ENCODE data around the gene ADARB2. TPM values are rescaled to one million over a fixed set of nuclear protein-coding genes. Genes with fewer than 3 reads are reported as not detected.
A peak's percentile ranks its signal among the peaks of the same experiment; 100 is the strongest.

Gene ADARB2
- polyA plus RNA-seq, 3 donors = not detected

DNA sequence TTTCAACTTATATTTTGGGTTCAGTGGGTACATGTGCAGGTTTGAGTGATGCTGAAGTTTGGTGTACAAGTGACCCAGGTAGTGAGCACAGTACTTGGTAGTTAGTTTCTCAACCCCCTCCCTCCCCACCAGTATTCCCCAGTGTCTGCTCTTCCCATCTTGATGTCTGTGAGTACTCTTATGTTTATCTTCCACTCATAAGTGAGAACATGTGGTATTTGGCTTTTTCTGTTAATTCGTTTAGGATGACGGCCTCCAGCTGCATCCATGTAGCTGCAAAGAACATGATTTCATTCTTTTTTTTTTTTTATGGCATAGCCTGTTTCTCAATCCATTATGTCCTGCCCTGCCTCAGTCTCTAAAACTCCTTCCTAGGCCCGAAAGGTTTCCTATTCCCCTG is 459.0 kb downstream of the ADARB2 start:
- Mint-ChIP-seq H3K4me3 (peak overlapping the region in 1 of 2 donors; percentile 4), H3K36me3 (no peaks in the 10 kb centered on the region), H3K27ac (no peak overlapping the region), H3K27me3 (ENCODE audit: low read depth in 3 of 3) (peaks cover 2 to 6% (median 6%) of the 10 kb centered on the region in 3 donors), H3K4me1 (no peaks in the 10 kb centered on the region), H3K9me3 (peaks cover 0 to 3% (median 0%) of the 10 kb centered on the region in 7 donors)
- 88% methylated on average over 1 of the region's 3 CpGs for WGBS (ENCODE audit: insufficient coverage)
- no peaks in the 10 kb centered on the region for H3K27me3 ChIP-seq (ENCODE audit: control insufficient read depth in 2 of 2, insufficient read depth in 2 of 2, low read length in 2 of 2)
- no peak overlapping the region for H3K4me2 ChIP-seq (replicated peaks; ENCODE audit: extremely low read depth, low read length, poor library complexity, severe bottlenecking)
- DNase-seq = no peak
- no peak overlapping the region for H3K4me3 ChIP-seq (replicated peaks in 1 of 3; ENCODE audit: low read depth in 2 of 3, low read length in 3 of 3)
- no peak overlapping the region for H2AFZ ChIP-seq (ENCODE audit: insufficient read depth, low read depth, low read length, poor library complexity, severe bottlenecking)
- no peaks in the 10 kb centered on the region for H3K36me3 ChIP-seq (replicated peaks in 1 of 2; ENCODE audit: control insufficient read depth in 1 of 2, insufficient read depth in 2 of 2, low read length in 2 of 2)
- intact Hi-C loops (cut with micrococcal nuclease) = no loop called here
- TF ChIP-seq, protein P1, sequence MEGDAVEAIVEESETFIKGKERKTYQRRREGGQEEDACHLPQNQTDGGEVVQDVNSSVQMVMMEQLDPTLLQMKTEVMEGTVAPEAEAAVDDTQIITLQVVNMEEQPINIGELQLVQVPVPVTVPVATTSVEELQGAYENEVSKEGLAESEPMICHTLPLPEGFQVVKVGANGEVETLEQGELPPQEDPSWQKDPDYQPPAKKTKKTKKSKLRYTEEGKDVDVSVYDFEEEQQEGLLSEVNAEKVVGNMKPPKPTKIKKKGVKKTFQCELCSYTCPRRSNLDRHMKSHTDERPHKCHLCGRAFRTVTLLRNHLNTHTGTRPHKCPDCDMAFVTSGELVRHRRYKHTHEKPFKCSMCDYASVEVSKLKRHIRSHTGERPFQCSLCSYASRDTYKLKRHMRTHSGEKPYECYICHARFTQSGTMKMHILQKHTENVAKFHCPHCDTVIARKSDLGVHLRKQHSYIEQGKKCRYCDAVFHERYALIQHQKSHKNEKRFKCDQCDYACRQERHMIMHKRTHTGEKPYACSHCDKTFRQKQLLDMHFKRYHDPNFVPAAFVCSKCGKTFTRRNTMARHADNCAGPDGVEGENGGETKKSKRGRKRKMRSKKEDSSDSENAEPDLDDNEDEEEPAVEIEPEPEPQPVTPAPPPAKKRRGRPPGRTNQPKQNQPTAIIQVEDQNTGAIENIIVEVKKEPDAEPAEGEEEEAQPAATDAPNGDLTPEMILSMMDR (IDR thresholded peaks at IDR 0.05) = no peak
- no peaks in the 10 kb centered on the region for H4K20me1 ChIP-seq (ENCODE audit: insufficient read depth, low read length)
- no peaks in the 10 kb centered on the region for H3K79me2 ChIP-seq (ENCODE audit: insufficient read depth, low read length)
- H3K4me1 ChIP-seq (ENCODE audit: control insufficient read depth in 1 of 2, insufficient read depth in 2 of 2, low read length in 2 of 2) = no peaks in the 10 kb centered on the region
- no peaks in the 10 kb centered on the region for H3K9me3 ChIP-seq (replicated peaks in 1 of 2; ENCODE audit: control insufficient read depth in 1 of 2, insufficient read depth in 1 of 2, low read length in 2 of 2)
- no peak overlapping the region for H3K9ac ChIP-seq (ENCODE audit: insufficient read depth, low read length, poor library complexity, severe bottlenecking)
- H3K27ac ChIP-seq (ENCODE audit: low read depth in 1 of 2, low read length in 2 of 2) = no peak overlapping the region

DNA sequence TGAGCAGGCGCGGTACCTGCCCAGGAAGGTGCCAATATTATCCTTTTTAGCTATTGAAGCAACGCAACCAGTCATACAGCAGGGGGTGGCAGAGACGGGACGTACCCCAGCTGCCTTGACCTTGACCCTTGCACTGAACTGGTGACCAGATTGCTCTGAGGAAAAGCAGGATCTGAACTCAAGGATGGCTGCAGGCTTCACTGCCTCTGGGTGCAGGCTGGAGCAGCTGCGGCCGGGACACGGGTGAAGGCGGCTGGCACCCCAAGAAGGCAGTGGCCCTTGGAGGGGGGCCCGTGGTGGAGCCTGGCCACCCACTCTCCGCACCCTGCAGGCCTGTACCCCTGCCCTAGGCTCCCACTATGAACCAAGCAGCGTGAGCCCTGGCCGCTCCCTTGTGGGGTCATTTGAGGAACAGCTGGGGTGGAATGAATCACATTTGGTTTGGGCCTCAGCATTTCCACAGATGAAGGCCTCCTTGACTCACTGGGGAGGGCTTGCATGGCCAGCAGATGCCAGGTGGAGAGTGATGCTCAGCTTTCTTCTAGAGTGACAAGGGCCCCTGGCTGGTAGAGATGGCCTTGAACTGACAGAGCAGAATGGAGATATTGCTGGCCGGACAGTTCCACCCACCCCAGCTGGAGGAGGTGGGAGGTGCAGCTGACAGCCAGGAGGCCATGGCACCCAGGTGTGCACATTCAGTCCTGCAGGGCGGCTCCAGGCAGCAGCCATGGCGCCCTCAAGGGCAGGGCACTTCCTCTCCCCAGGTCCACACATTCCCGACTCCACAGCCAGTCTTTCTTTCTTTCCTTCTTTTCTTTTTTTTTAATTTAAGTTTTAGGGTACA is 462.4 kb downstream of the ADARB2 start:
- H3K4me2 ChIP-seq (replicated peaks; ENCODE audit: extremely low read depth, low read length, poor library complexity, severe bottlenecking) = no peak overlapping the region
- H3K27me3 Mint-ChIP-seq (ENCODE audit: low read depth in 3 of 3) = peaks cover 2 to 6% (median 6%) of the 10 kb centered on the region in 3 donors
- H3K36me3 ChIP-seq (replicated peaks in 1 of 2; ENCODE audit: control insufficient read depth in 1 of 2, insufficient read depth in 2 of 2, low read length in 2 of 2) = no peaks in the 10 kb centered on the region
- H3K9ac ChIP-seq (ENCODE audit: insufficient read depth, low read length, poor library complexity, severe bottlenecking) = no peak overlapping the region
- no peak overlapping the region for H3K4me3 ChIP-seq (replicated peaks in 1 of 3; ENCODE audit: low read depth in 2 of 3, low read length in 3 of 3)
- TF ChIP-seq, protein P1 (IDR thresholded peaks at IDR 0.05) = no peak
- no peaks in the 10 kb centered on the region for H3K36me3 Mint-ChIP-seq
- H3K9me3 ChIP-seq (replicated peaks in 1 of 2; ENCODE audit: control insufficient read depth in 1 of 2, insufficient read depth in 1 of 2, low read length in 2 of 2) = no peaks in the 10 kb centered on the region
- no peak for DNase-seq
- no peaks in the 10 kb centered on the region for H3K27me3 ChIP-seq (ENCODE audit: control insufficient read depth in 2 of 2, insufficient read depth in 2 of 2, low read length in 2 of 2)
- H2AFZ ChIP-seq (ENCODE audit: insufficient read depth, low read depth, low read length, poor library complexity, severe bottlenecking) = no peak overlapping the region
- intact Hi-C loops (cut with micrococcal nuclease) = no loop called here
- no peak overlapping the region for H3K27ac Mint-ChIP-seq
- peaks cover 0 to 3% (median 0%) of the 10 kb centered on the region in 7 donors for H3K9me3 Mint-ChIP-seq
- no peak overlapping the region for H3K4me3 Mint-ChIP-seq
- 95% methylated on average over 13 of the region's 17 CpGs for WGBS (ENCODE audit: insufficient coverage)
- H3K4me1 Mint-ChIP-seq = no peaks in the 10 kb centered on the region
- no peaks in the 10 kb centered on the region for H4K20me1 ChIP-seq (ENCODE audit: insufficient read depth, low read length)
- H3K27ac ChIP-seq (ENCODE audit: low read depth in 1 of 2, low read length in 2 of 2) = no peak overlapping the region
- no peaks in the 10 kb centered on the region for H3K79me2 ChIP-seq (ENCODE audit: insufficient read depth, low read length)
- H3K4me1 ChIP-seq (ENCODE audit: control insufficient read depth in 1 of 2, insufficient read depth in 2 of 2, low read length in 2 of 2) = no peaks in the 10 kb centered on the region
